DND-41 (cell line): ENCODE measurements around the gene SNTA1.
"Not testable (repeated sequence)": the region's sequence is repeated elsewhere in the genome, so short reads cannot be mapped to it uniquely, and the experiment has no call there.

ENCODE experiments used
- EZH2 ChIP-seq: IDR thresholded peaks from 3 replicates; pipeline ENCODE4 v1.6.1; 2012; ENCODE audit warnings: borderline replicate concordance, low read depth, mild to moderate bottlenecking, moderate library complexity, low read length, inconsistent platforms; ENCODE audit not compliant: severe bottlenecking
- TF ChIP-seq, protein P1 (sequence below): IDR thresholded peaks from 2 replicates; pipeline ENCODE4 v1.5.1; 2012; ENCODE audit warnings: borderline replicate concordance, low read length, moderate library complexity, mild to moderate bottlenecking; ENCODE audit not compliant: poor library complexity, severe bottlenecking; ENCODE audit errors: extremely low read depth

DNA sequence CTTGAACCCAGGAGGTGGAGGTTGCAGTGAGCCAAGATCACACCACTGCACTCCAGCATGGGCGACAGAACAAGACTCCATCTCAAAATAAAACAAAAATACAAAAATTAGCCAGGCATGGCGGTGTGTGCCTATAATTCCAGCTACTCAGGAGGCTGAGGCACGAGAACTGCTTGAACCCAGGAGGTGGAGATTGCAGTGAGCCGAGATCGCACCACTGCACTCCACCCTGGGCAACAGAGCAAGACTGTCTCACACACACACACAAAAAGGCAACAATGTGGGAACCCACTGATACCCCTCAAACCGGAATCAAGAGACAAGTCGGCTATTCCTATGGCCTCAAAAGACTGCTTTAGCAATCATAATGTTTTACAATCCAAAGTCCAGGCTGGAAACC lies 3.0 kb downstream of the SNTA1 start:
- TF ChIP-seq, protein P1, sequence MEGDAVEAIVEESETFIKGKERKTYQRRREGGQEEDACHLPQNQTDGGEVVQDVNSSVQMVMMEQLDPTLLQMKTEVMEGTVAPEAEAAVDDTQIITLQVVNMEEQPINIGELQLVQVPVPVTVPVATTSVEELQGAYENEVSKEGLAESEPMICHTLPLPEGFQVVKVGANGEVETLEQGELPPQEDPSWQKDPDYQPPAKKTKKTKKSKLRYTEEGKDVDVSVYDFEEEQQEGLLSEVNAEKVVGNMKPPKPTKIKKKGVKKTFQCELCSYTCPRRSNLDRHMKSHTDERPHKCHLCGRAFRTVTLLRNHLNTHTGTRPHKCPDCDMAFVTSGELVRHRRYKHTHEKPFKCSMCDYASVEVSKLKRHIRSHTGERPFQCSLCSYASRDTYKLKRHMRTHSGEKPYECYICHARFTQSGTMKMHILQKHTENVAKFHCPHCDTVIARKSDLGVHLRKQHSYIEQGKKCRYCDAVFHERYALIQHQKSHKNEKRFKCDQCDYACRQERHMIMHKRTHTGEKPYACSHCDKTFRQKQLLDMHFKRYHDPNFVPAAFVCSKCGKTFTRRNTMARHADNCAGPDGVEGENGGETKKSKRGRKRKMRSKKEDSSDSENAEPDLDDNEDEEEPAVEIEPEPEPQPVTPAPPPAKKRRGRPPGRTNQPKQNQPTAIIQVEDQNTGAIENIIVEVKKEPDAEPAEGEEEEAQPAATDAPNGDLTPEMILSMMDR: not testable (repeated sequence)
- TF ChIP-seq EZH2: not testable (repeated sequence)
